Measurements from ENCODE around the gene PXYLP1.

The PXYLP1 gene

DNA sequence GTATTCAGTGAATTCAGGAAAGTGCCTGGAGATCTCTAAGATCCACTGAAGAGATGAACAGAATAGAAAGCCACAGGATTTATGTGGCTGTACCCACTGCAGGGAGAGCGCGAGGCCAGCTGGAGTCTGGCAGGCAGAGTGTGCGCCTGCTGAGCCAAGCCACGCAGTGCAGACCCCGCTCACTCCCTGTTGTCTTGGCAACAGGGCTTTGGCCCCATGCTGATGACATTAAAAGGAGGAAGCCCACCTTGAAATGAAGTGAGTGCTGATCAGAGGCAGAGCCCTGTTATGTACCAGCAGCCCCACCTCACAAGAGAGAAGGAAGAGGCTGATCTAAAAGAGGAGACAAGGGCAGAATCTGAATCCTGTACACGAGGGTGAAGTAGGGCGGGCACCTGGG, 36.7 kb downstream of the PXYLP1 start:
- Histone ChIP-seq H3K9ac (ENCODE audit: low read length) (no peak overlapping the region), H2BK12ac (ENCODE audit: low read length) (no peak overlapping the region), H3K36me3 (ENCODE audit: control insufficient read depth in 1 of 2, insufficient read depth in 2 of 2, low read length in 2 of 2) (no peaks in the 10 kb centered on the region), H3K14ac (ENCODE audit: low read length) (no peak overlapping the region), H3K79me2 (ENCODE audit: control insufficient read depth, insufficient read depth, low read length, poor library complexity) (no peaks in the 10 kb centered on the region), H3K4me2 (ENCODE audit: low read length) (no peak overlapping the region), H4K8ac (ENCODE audit: low read depth, low read length) (no peak overlapping the region), H3K4ac (ENCODE audit: low read depth, low read length) (no peak overlapping the region), H2AFZ (ENCODE audit: insufficient read depth, low read length, poor library complexity) (no peak overlapping the region), H3K27me3 (ENCODE audit: insufficient read depth, low read length) (no peaks in the 10 kb centered on the region), H3K9me3 (ENCODE audit: insufficient read depth, low read depth, low read length) (peaks cover 3% of the 10 kb centered on the region), H3K4me3 (ENCODE audit: low read depth, low read length) (no peak overlapping the region), H3K27ac (ENCODE audit: low read depth, low read length) (no peak overlapping the region), H2BK120ac (ENCODE audit: insufficient read depth, low read length, poor library complexity) (no peak overlapping the region), H4K12ac (ENCODE audit: low read depth, low read length) (no peak overlapping the region), H2AK5ac (ENCODE audit: low read length) (no peak overlapping the region), H4K91ac (ENCODE audit: low read depth, low read length) (no peak overlapping the region), H3K23ac (ENCODE audit: low read length) (no peak overlapping the region), H2BK5ac (ENCODE audit: low read depth, low read length, poor library complexity) (no peak overlapping the region), H3K79me1 (ENCODE audit: low read length) (no peaks in the 10 kb centered on the region), H3K4me1 (ENCODE audit: control insufficient read depth in 1 of 2, insufficient read depth in 2 of 2, low read length in 2 of 2) (no peaks in the 10 kb centered on the region), H3K18ac (ENCODE audit: low read length) (no peak overlapping the region)
- no peak for DNase-seq
- no CpG with 5 or more reads among the region's 7 CpGs for WGBS (ENCODE audit: extremely low coverage, insufficient coverage, insufficient read length)

DNA sequence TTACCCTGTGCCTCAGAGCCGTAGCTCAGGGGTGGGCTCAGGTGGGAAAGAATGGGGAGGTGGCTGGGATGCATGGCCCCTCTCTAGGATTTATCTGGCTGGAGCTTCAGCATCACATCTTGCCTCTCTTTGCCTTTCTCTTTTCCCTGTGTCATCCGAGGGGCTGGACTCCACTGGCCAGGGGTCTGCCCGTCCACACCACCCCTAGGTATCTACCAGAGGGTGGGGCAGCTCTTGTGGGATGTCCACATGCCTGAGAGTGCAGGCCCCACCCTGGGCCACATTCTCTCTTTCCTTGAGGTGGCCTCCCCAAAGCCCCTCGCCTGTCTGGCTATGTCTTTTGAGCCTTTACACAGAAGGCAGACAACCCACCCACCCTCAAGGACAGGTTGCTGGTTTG, 37.2 kb downstream of the PXYLP1 start:
- Histone ChIP-seq H3K27me3 (ENCODE audit: insufficient read depth, low read length) (no peaks in the 10 kb centered on the region), H2AK5ac (ENCODE audit: low read length) (no peak overlapping the region), H3K79me2 (ENCODE audit: control insufficient read depth, insufficient read depth, low read length, poor library complexity) (no peaks in the 10 kb centered on the region), H3K9me3 (ENCODE audit: insufficient read depth, low read depth, low read length) (peaks cover 3% of the 10 kb centered on the region), H3K4me1 (ENCODE audit: control insufficient read depth in 1 of 2, insufficient read depth in 2 of 2, low read length in 2 of 2) (no peaks in the 10 kb centered on the region), H4K8ac (ENCODE audit: low read depth, low read length) (no peak overlapping the region), H3K27ac (ENCODE audit: low read depth, low read length) (no peak overlapping the region), H2AFZ (ENCODE audit: insufficient read depth, low read length, poor library complexity) (no peak overlapping the region), H3K14ac (ENCODE audit: low read length) (no peak overlapping the region), H2BK5ac (ENCODE audit: low read depth, low read length, poor library complexity) (no peak overlapping the region), H3K4me2 (ENCODE audit: low read length) (no peak overlapping the region), H3K79me1 (ENCODE audit: low read length) (no peaks in the 10 kb centered on the region), H3K9ac (ENCODE audit: low read length) (no peak overlapping the region), H2BK120ac (ENCODE audit: insufficient read depth, low read length, poor library complexity) (no peak overlapping the region), H3K4me3 (ENCODE audit: low read depth, low read length) (no peak overlapping the region), H4K91ac (ENCODE audit: low read depth, low read length) (no peak overlapping the region), H4K12ac (ENCODE audit: low read depth, low read length) (no peak overlapping the region), H3K18ac (ENCODE audit: low read length) (no peak overlapping the region), H2BK12ac (ENCODE audit: low read length) (no peak overlapping the region), H3K23ac (ENCODE audit: low read length) (no peak overlapping the region), H3K4ac (ENCODE audit: low read depth, low read length) (no peak overlapping the region), H3K36me3 (ENCODE audit: control insufficient read depth in 1 of 2, insufficient read depth in 2 of 2, low read length in 2 of 2) (no peaks in the 10 kb centered on the region)
- no peak for DNase-seq
- WGBS (ENCODE audit: extremely low coverage, insufficient coverage, insufficient read length): no CpG with 5 or more reads among the region's 4 CpGs

GRCh38 chr3:141269961-141270360, 38.3 kb downstream of the PXYLP1 start:
- H3K27ac ChIP-seq (ENCODE audit: low read depth, low read length): no peak overlapping the region
- H3K4ac ChIP-seq (ENCODE audit: low read depth, low read length): no peak overlapping the region
- no peak overlapping the region for H4K8ac ChIP-seq (ENCODE audit: low read depth, low read length)
- no peak overlapping the region for H3K9ac ChIP-seq (ENCODE audit: low read length)
- no peak overlapping the region for H3K18ac ChIP-seq (ENCODE audit: low read length)
- no peak overlapping the region for H3K4me3 ChIP-seq (ENCODE audit: low read depth, low read length)
- no peak overlapping the region for H4K91ac ChIP-seq (ENCODE audit: low read depth, low read length)
- H3K79me1 ChIP-seq (ENCODE audit: low read length): no peaks in the 10 kb centered on the region
- H2BK12ac ChIP-seq (ENCODE audit: low read length): no peak overlapping the region
- no peak for DNase-seq
- H3K27me3 ChIP-seq (ENCODE audit: insufficient read depth, low read length): no peaks in the 10 kb centered on the region
- no peaks in the 10 kb centered on the region for H3K79me2 ChIP-seq (ENCODE audit: control insufficient read depth, insufficient read depth, low read length, poor library complexity)
- H2AFZ ChIP-seq (ENCODE audit: insufficient read depth, low read length, poor library complexity): no peak overlapping the region
- no CpG with 5 or more reads among the region's 3 CpGs for WGBS (ENCODE audit: extremely low coverage, insufficient coverage, insufficient read length)
- H3K23ac ChIP-seq (ENCODE audit: low read length): no peak overlapping the region
- no peaks in the 10 kb centered on the region for H3K36me3 ChIP-seq (ENCODE audit: control insufficient read depth in 1 of 2, insufficient read depth in 2 of 2, low read length in 2 of 2)
- H2AK5ac ChIP-seq (ENCODE audit: low read length): no peak overlapping the region
- H4K12ac ChIP-seq (ENCODE audit: low read depth, low read length): no peak overlapping the region
- peaks cover 3% of the 10 kb centered on the region for H3K9me3 ChIP-seq (ENCODE audit: insufficient read depth, low read depth, low read length)
- no peak overlapping the region for H2BK5ac ChIP-seq (ENCODE audit: low read depth, low read length, poor library complexity)
- H3K4me1 ChIP-seq (ENCODE audit: control insufficient read depth in 1 of 2, insufficient read depth in 2 of 2, low read length in 2 of 2): peaks cover 11% of the 10 kb centered on the region in 2 experiments
- no peak overlapping the region for H3K14ac ChIP-seq (ENCODE audit: low read length)
- H3K4me2 ChIP-seq (ENCODE audit: low read length): no peak overlapping the region
- no peak overlapping the region for H2BK120ac ChIP-seq (ENCODE audit: insufficient read depth, low read length, poor library complexity)

- no peak overlapping the region for H4K12ac ChIP-seq (ENCODE audit: low read depth, low read length)
- no peak overlapping the region for H3K4ac ChIP-seq (ENCODE audit: low read depth, low read length)
- no peak overlapping the region for H2BK12ac ChIP-seq (ENCODE audit: low read length)
- no peak overlapping the region for H3K18ac ChIP-seq (ENCODE audit: low read length)
- H3K27ac ChIP-seq (ENCODE audit: low read depth, low read length): no peak overlapping the region
- H3K4me1 ChIP-seq (ENCODE audit: control insufficient read depth in 1 of 2, insufficient read depth in 2 of 2, low read length in 2 of 2): peaks cover 16% of the 10 kb centered on the region in 2 experiments
- H3K4me3 ChIP-seq (ENCODE audit: low read depth, low read length): no peak overlapping the region
- no peak overlapping the region for H2AK5ac ChIP-seq (ENCODE audit: low read length)
- no peaks in the 10 kb centered on the region for H3K27me3 ChIP-seq (ENCODE audit: insufficient read depth, low read length)
- H3K9ac ChIP-seq (ENCODE audit: low read length): no peak overlapping the region
- no peak for DNase-seq
- no peak overlapping the region for H3K23ac ChIP-seq (ENCODE audit: low read length)
- no peak overlapping the region for H2BK5ac ChIP-seq (ENCODE audit: low read depth, low read length, poor library complexity)
- H3K79me2 ChIP-seq (ENCODE audit: control insufficient read depth, insufficient read depth, low read length, poor library complexity): no peaks in the 10 kb centered on the region
- H2AFZ ChIP-seq (ENCODE audit: insufficient read depth, low read length, poor library complexity): no peak overlapping the region
- H3K79me1 ChIP-seq (ENCODE audit: low read length): no peaks in the 10 kb centered on the region
- H3K36me3 ChIP-seq (ENCODE audit: control insufficient read depth in 1 of 2, insufficient read depth in 2 of 2, low read length in 2 of 2): no peaks in the 10 kb centered on the region
- no peak overlapping the region for H3K4me2 ChIP-seq (ENCODE audit: low read length)
- no peak overlapping the region for H4K91ac ChIP-seq (ENCODE audit: low read depth, low read length)
- no CpG with 5 or more reads among the region's 4 CpGs for WGBS (ENCODE audit: extremely low coverage, insufficient coverage, insufficient read length)
- H2BK120ac ChIP-seq (ENCODE audit: insufficient read depth, low read length, poor library complexity): no peak overlapping the region
- no peak overlapping the region for H3K14ac ChIP-seq (ENCODE audit: low read length)
- H4K8ac ChIP-seq (ENCODE audit: low read depth, low read length): no peak overlapping the region
- peaks cover 3% of the 10 kb centered on the region for H3K9me3 ChIP-seq (ENCODE audit: insufficient read depth, low read depth, low read length)
Observed at GRCh38 chr3:141271279-141272030, 39.8 kb downstream of the PXYLP1 start.

Data from trophoblast cell (in vitro differentiated cells and primary cell).